Measurements from ENCODE around the gene MAFG. TPM values are rescaled to one million over a fixed set of nuclear protein-coding genes. Genes with fewer than 3 reads are reported as not detected.

MAFG gene
- 18.5 TPM for total RNA-seq

DNA sequence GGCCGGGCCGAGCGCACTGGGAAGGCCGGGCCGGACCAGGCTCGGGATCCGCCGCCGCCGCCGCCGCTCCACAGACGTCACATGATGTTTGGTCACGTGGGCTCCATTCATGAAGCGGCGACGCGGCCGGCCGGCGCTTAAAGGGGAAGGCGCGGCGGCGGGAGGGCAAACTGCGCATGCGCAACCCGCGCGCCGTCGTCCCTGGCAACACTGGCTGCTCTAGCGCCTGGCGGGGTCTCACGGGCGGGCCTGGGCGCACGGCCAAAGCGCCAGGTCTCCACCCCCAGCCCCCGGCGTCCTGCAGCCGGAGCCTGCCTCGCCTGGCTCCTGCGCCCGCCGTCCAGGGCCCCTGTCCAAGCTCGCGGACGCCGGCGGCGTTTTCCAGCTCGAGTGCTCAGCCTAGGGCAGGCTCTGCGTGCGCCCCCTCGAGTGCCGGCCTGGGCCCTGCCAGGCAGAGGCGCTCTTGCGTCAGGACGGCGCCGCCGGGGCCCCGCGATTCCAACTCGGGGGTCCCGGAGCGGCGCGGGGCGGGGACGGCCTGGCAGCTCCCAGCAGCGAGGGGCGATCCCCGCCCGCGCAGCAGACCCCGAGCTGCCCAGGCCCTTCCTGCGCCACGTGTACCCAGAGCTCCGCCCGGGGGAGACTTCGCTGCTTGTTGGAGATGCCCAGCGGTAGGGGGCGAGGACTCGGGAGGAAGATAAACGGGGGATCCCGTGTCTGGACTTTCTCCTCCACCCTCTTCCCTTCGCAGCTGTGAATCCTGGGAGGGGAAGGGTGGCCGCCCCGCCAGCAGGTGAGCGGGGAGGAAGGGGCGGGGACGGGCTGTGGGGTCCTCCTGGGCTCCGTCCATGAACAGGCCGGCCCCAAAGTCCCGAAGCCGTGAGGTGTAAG lies at the start of gene MAFG:
Gene MAFG, minus strand, starts transcription at position 83 of the 891 bp plus-strand sequence. CDS start 4,550 bp downstream, outside the sequence.

GRCh38 chr17:81961087-81961511 lies 33.6 kb upstream of the MAFG start, which contains the start of gene NOTUM:
TSS of gene NOTUM (minus strand) at chr17:81961187. CDS start at chr17:81960909, 278 bp downstream.

GRCh38 chr17:81947189-81947588 lies 19.7 kb upstream of the MAFG start, which contains the start of gene MYADML2:
TSS of gene MYADML2 (minus strand) at chr17:81947233. CDS start at chr17:81941741, 5,492 bp downstream.

DNA sequence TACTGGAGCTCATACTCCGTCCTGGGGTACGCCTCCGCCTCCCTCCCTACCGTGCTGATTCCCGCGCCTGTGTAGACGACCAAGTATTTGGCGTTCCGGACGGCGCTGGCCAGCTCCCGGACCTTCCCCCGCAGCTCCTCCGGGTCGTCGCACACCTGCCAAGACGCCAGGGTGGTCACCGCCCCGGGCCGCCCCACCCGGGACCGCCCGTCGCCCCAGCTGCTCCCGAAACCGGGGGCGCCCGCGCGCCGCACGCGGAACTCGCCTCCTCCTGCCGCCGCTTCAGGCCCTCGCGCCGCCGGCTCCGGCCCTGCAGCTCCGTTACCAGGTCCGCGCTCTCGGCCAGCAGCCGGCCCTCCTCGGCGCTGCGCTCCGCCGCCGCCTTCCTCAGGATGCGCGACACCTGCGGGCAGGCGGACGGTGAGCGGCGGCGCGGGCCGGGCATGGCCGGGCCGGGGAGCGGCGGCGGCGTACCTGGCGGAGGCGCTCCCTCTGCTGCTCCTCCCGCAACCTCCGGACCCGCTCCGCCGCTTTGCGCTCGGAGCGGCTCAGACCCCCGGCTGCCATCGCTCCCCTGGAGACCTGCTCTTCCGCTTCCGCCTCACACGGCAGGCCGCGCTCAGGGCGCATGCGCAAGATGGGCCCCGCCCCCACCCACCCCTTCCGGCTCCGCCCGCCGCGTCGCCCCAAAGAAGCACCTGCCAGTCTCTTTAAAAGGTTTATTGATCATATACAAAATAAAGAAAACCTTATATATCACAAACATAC lies 9.8 kb downstream of the MAFG start, which contains the start of gene SIRT7:
Gene SIRT7, minus strand, starts transcription at position 612 of the 768 bp plus-strand sequence. Its CDS starts 45 bp downstream, at position 567.

DNA sequence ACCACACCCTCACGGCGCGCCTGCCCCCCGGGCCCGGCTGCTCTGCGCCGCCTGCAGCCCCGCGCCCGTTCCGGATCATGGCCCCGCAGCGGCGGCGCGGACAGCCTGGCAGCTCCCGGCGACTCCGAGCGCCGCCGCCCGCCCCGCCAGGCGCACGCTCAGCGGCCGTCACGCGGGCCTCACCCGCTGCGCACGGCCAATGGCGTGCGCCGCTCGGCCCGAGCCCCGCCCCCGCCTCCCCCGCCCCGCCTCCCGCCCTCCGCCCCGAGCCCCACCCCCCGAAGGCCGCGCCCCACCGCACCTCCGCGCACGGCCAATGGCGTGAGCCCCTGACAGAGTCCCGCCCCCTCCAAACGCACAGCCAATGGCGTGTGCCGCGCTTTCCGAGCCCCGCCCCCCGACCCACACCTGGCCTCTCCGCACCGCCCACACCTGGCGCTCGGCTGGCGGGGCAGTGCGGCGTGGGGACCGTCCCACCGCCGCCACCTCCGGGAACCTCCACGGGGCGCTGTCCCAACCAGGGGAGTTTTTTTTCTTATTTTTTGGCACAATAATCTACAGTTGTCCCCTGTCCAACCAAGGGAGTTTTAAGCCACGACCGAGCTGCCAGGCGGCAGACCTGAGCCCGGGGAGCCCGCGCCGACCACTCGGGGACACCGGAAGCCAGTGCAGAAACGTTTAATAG lies 16.1 kb downstream of the MAFG start, which contains the start of gene PCYT2:
Gene PCYT2, minus strand, starts transcription at position 123 of the 685 bp plus-strand sequence. Its CDS starts 44 bp downstream, at position 79.

DNA sequence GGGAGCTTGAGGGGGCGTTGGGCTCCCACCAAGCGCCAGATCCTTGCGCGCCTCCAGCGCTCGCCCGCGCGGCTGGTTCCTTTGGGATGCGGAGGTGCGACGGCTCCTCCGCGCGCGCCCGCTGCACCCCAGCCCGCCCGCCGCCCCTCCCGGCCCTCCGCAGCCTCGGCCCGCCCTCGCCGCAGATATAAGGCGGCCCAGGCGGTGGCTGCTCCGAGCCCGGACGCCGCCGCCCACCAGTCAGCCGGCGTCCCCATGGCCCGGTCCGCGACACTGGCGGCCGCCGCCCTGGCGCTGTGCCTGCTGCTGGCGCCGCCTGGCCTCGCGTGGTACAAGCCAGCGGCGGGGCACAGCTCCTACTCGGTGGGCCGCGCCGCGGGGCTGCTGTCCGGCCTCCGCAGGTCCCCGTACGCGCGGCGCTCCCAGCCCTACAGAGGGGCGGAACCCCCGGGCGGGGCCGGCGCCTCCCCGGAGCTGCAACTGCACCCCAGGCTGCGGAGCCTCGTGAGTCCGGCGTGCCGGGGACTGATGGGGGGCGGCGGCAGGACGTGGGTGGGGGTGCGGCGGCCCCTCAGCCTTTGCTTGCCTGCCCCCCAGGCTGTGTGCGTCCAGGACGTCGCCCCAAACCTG lies 25.4 kb downstream of the MAFG start, which contains the start of gene NPB:
Gene NPB, plus strand, starts transcription at position 216 of the 630 bp plus-strand sequence. Its CDS starts 40 bp downstream, at position 256.

GRCh38 chr17:81870981-81871386 lies 56.6 kb downstream of the MAFG start, which contains the start of gene ARHGDIA:
TSS of gene ARHGDIA (minus strand) at chr17:81871337. CDS start at chr17:81869930, 1,407 bp downstream.

Other genes starting within 250 kb of the MAFG start
- 43.1 TPM for gene ARL16, start 243.9 kb downstream of the MAFG start, total RNA-seq
- 47.1 TPM for gene HGS, start 243.7 kb downstream of the MAFG start, total RNA-seq
- 8.5 TPM for gene MRPL12, start 224.4 kb downstream of the MAFG start, total RNA-seq
- 13.6 TPM for gene SLC25A10, start 215.5 kb downstream of the MAFG start, total RNA-seq
- gene GCGR, start 123.6 kb downstream of the MAFG start, total RNA-seq = not detected
- 88.1 TPM for gene MCRIP1, start 94.4 kb downstream of the MAFG start, total RNA-seq
- gene PPP1R27, start 92.7 kb downstream of the MAFG start, total RNA-seq = not detected
- 90.9 TPM for gene P4HB, start 67.2 kb downstream of the MAFG start, total RNA-seq
- gene ARHGDIA, start 56.4 kb downstream of the MAFG start, total RNA-seq = 33.2 TPM
- 80.3 TPM for gene ALYREF, start 36.1 kb downstream of the MAFG start, total RNA-seq
- gene ANAPC11, start 36.0 kb downstream of the MAFG start, total RNA-seq = 69.2 TPM
- gene NPB, start 25.5 kb downstream of the MAFG start, total RNA-seq = 4.2 TPM
- 28.8 TPM for gene PCYT2, start 16.3 kb downstream of the MAFG start, total RNA-seq
- gene SIRT7, start 9.6 kb downstream of the MAFG start, total RNA-seq = 9.0 TPM
- 27.5 TPM for gene PYCR1, start 9.6 kb upstream of the MAFG start, total RNA-seq
- 1.8 TPM for gene MYADML2, start 19.5 kb upstream of the MAFG start, total RNA-seq
- 0.69 TPM for gene NOTUM, start 33.5 kb upstream of the MAFG start, total RNA-seq
- gene ASPSCR1, start 49.9 kb upstream of the MAFG start, total RNA-seq = 22.6 TPM
- 29.8 TPM for gene CENPX, start 95.1 kb upstream of the MAFG start, total RNA-seq
- 11.3 TPM for gene LRRC45, start 95.6 kb upstream of the MAFG start, total RNA-seq
- 122 TPM for gene RAC3, start 103.9 kb upstream of the MAFG start, total RNA-seq
- 33.7 TPM for gene DCXR, start 110.0 kb upstream of the MAFG start, total RNA-seq
- 20.1 TPM for gene RFNG, start 124.1 kb upstream of the MAFG start, total RNA-seq
- gene GPS1, start 124.2 kb upstream of the MAFG start, total RNA-seq = 84.0 TPM
- gene DUS1L, start 138.1 kb upstream of the MAFG start, total RNA-seq = 20.1 TPM
- 119 TPM for gene FASN, start 170.5 kb upstream of the MAFG start, total RNA-seq